ENCODE data around the gene BRI3BP.
"Not testable (repeated sequence)": the region's sequence is repeated elsewhere in the genome, so short reads cannot be mapped to it uniquely, and the experiment has no call there.

The BRI3BP gene

GRCh38 chr12:125023065-125023464 lies 29.6 kb downstream of the BRI3BP start:
- DNase-seq (ENCODE audit: low read depth) = no peak

GRCh38 chr12:125024949-125025563 lies 31.6 kb downstream of the BRI3BP start:
- DNase-seq (ENCODE audit: low read depth) = no peak

GRCh38 chr12:125025606-125026235 lies 32.3 kb downstream of the BRI3BP start:
- no peak for DNase-seq (ENCODE audit: low read depth)

GRCh38 chr12:125028106-125028505 lies 34.7 kb downstream of the BRI3BP start:
- DNase-seq (ENCODE audit: low read depth) = no peak

GRCh38 chr12:125029761-125030358 lies 36.4 kb downstream of the BRI3BP start:
- DNase-seq (ENCODE audit: low read depth) = no peak

- not testable (repeated sequence) for DNase-seq (ENCODE audit: low read depth)
Observed at GRCh38 chr12:125031471-125031870, 38.0 kb downstream of the BRI3BP start.

- DNase-seq (ENCODE audit: low read depth) = no peak
Observed at GRCh38 chr12:125032466-125033152, 39.2 kb downstream of the BRI3BP start.

GRCh38 chr12:125033288-125033687 lies 39.8 kb downstream of the BRI3BP start:
- no peak for DNase-seq (ENCODE audit: low read depth)

GRCh38 chr12:125038976-125039625 lies 45.7 kb downstream of the BRI3BP start:
- DNase-seq (ENCODE audit: low read depth) = no peak

- no peak for DNase-seq (ENCODE audit: low read depth)
Observed at GRCh38 chr12:125049093-125049458, 55.6 kb downstream of the BRI3BP start.

GRCh38 chr12:125050446-125050845 lies 57.0 kb downstream of the BRI3BP start:
- no peak for DNase-seq (ENCODE audit: low read depth)

GRCh38 chr12:125050868-125051267 lies 57.4 kb downstream of the BRI3BP start:
- DNase-seq (ENCODE audit: low read depth) = no peak

GRCh38 chr12:125053821-125054220 lies 60.4 kb downstream of the BRI3BP start:
- no peak for DNase-seq (ENCODE audit: low read depth)

- no peak for DNase-seq (ENCODE audit: low read depth)
Observed at GRCh38 chr12:125055591-125055990, 62.1 kb downstream of the BRI3BP start.

GRCh38 chr12:125056306-125056705 lies 62.9 kb downstream of the BRI3BP start:
- no peak for DNase-seq (ENCODE audit: low read depth)

GRCh38 chr12:125057708-125058107 lies 64.3 kb downstream of the BRI3BP start:
- DNase-seq (ENCODE audit: low read depth) = no peak

- DNase-seq (ENCODE audit: low read depth) = no peak
Observed at GRCh38 chr12:125061229-125061628, 67.8 kb downstream of the BRI3BP start.

- DNase-seq (ENCODE audit: low read depth) = not testable (repeated sequence)
Observed at GRCh38 chr12:125063522-125063921, 70.1 kb downstream of the BRI3BP start.

- no peak for DNase-seq (ENCODE audit: low read depth)
Observed at GRCh38 chr12:125064492-125064891, 71.0 kb downstream of the BRI3BP start.

GRCh38 chr12:125065021-125065918 lies 71.8 kb downstream of the BRI3BP start, which contains the start of gene AACS:
AACS (plus strand) TSS chr12:125065435; CDS start chr12:125065585, 150 bp downstream.
- peak; percentile 68 for DNase-seq (ENCODE audit: low read depth)

- DNase-seq (ENCODE audit: low read depth) = no peak
Observed at GRCh38 chr12:125065919-125066570, 72.6 kb downstream of the BRI3BP start.

Data from activated T-helper 9 cell treated with anti-CD3 and anti-CD28 coated beads, Interleukin-2, amount 50 U/mL, for 16 hours (primary cell).